Thymus (tissue), 14 donors: ENCODE results near the gene REEP5. TPM values are rescaled to one million over a fixed set of nuclear protein-coding genes. Genes with fewer than 3 reads are reported as not detected.
"Not testable (repeated sequence)": the region's sequence is repeated elsewhere in the genome, so short reads cannot be mapped to it uniquely, and the experiment has no call there.

Experiments
- DNase-seq, 9 donors: peaks; one replicate each; pipeline ENCODE4 v3.0.0-alpha.2; 2013; ENCODE audit warnings: low spot score in 9 of 9, low read depth in 6 of 9, missing footprints in 1 of 9
- H3K27ac ChIP-seq, 2 donors: one replicate each; pipeline ENCODE4 v1.5.1; 2013; ENCODE audit warnings: control low read depth in 1 of 2, low read depth in 1 of 2, low read length in 1 of 2, mild to moderate bottlenecking in 1 of 2, moderate library complexity in 1 of 2
- H3K27me3 ChIP-seq, 2 donors: one replicate each; pipeline ENCODE4 v1.5.1; 2013; ENCODE audit warnings: low read length in 1 of 2; ENCODE audit not compliant: control insufficient read depth in 2 of 2, insufficient read depth in 1 of 2
- H3K36me3 ChIP-seq, 2 donors: one replicate each; pipeline ENCODE4 v1.5.1; 2013; ENCODE audit warnings: low read length in 1 of 2, mild to moderate bottlenecking in 1 of 2, moderate library complexity in 1 of 2; ENCODE audit not compliant: control insufficient read depth in 2 of 2, insufficient read depth in 2 of 2
- H3K4me1 ChIP-seq, 2 donors: one replicate each; pipeline ENCODE4 v1.5.1; 2013; ENCODE audit warnings: low read length in 2 of 2; ENCODE audit not compliant: control insufficient read depth in 2 of 2, insufficient read depth in 2 of 2
- H3K4me3 ChIP-seq, 2 donors: one replicate each; pipeline ENCODE4 v1.5.1; 2013; ENCODE audit warnings: low read length in 2 of 2, control low read depth in 1 of 2, mild to moderate bottlenecking in 1 of 2
- H3K9me3 ChIP-seq, 2 donors: one replicate each; pipeline ENCODE4 v1.5.1; 2013; ENCODE audit warnings: low read length in 1 of 2, mild to moderate bottlenecking in 1 of 2; ENCODE audit not compliant: control insufficient read depth in 2 of 2, insufficient read depth in 1 of 2
- WGBS: extraction: QIAGEN DNeasy Blood & Tissue Kit; methylation state at CpG from one replicate; pipeline ENCODE4 v1.1.7; 2013; 5-methylcytosine and 5-hydroxymethylcytosine counted together
- long read RNA-seq, 10 donors: transcript quantifications; one replicate each; lab custom pipeline, GENCODE V29; 2026
- polyA plus RNA-seq: library from polyadenylated mRNA; stranded (reverse); fragments of 200-250 nt; gene quantifications from one replicate; pipeline ENCODE4 v1.2.3, GENCODE V29; 2013
- total RNA-seq: library from RNA; stranded (reverse); fragments of 120-200 nt; gene quantifications from one replicate; pipeline ENCODE4 v1.2.4, GENCODE V29; 2013
- donor health status: healthy.

REEP5 gene
- total RNA-seq (19.9 TPM), polyA plus RNA-seq (57.7 TPM)
- long read RNA-seq, donor 1, partial matches to known transcripts = 0 of 2 reads
- long read RNA-seq, donor 1, other reads (novel, unspliced or antisense) = 0 of 2 reads
- long read RNA-seq, donor 2 = 0 reads
- long read RNA-seq, donor 3, transcript REEP5-202 (5 exons, 3,326 nt) = major isoform, 31 of 32 reads
- long read RNA-seq, donor 3, partial matches to known transcripts = 0 of 32 reads
- long read RNA-seq, donor 3, other reads (novel, unspliced or antisense) = 0 of 32 reads
- long read RNA-seq, donor 4, transcript REEP5-202 (5 exons, 3,326 nt) = major isoform, 24 of 24 reads
- long read RNA-seq, donor 4, partial matches to known transcripts = 0 of 24 reads
- long read RNA-seq, donor 4, other reads (novel, unspliced or antisense) = 0 of 24 reads
- long read RNA-seq, donor 5, transcript REEP5-202 (5 exons, 3,326 nt) = major isoform, 61 of 62 reads
- long read RNA-seq, donor 5, partial matches to known transcripts = 0 of 62 reads
- long read RNA-seq, donor 5, other reads (novel, unspliced or antisense) = 0 of 62 reads
- long read RNA-seq, donor 6, transcript REEP5-202 (5 exons, 3,326 nt) = major isoform, 24 of 105 reads
- long read RNA-seq, donor 6, partial matches to known transcripts = 66 of 105 reads
- long read RNA-seq, donor 6, other reads (novel, unspliced or antisense) = 15 of 105 reads
- long read RNA-seq, donor 7, transcript REEP5-202 (5 exons, 3,326 nt) = major isoform, 32 of 38 reads
- long read RNA-seq, donor 7, partial matches to known transcripts = 6 of 38 reads
- long read RNA-seq, donor 7, other reads (novel, unspliced or antisense) = 0 of 38 reads
- long read RNA-seq, donor 8, transcript REEP5-202 (5 exons, 3,326 nt) = major isoform, 17 of 17 reads
- long read RNA-seq, donor 8, partial matches to known transcripts = 0 of 17 reads
- long read RNA-seq, donor 8, other reads (novel, unspliced or antisense) = 0 of 17 reads
- long read RNA-seq, donor 9, transcript REEP5-202 (5 exons, 3,326 nt) = major isoform, 15 of 15 reads
- long read RNA-seq, donor 9, partial matches to known transcripts = 0 of 15 reads
- long read RNA-seq, donor 9, other reads (novel, unspliced or antisense) = 0 of 15 reads
- long read RNA-seq, donor 10, transcript REEP5-202 (5 exons, 3,326 nt) = major isoform, 28 of 28 reads
- long read RNA-seq, donor 10, partial matches to known transcripts = 0 of 28 reads
- long read RNA-seq, donor 10, other reads (novel, unspliced or antisense) = 0 of 28 reads

DNA sequence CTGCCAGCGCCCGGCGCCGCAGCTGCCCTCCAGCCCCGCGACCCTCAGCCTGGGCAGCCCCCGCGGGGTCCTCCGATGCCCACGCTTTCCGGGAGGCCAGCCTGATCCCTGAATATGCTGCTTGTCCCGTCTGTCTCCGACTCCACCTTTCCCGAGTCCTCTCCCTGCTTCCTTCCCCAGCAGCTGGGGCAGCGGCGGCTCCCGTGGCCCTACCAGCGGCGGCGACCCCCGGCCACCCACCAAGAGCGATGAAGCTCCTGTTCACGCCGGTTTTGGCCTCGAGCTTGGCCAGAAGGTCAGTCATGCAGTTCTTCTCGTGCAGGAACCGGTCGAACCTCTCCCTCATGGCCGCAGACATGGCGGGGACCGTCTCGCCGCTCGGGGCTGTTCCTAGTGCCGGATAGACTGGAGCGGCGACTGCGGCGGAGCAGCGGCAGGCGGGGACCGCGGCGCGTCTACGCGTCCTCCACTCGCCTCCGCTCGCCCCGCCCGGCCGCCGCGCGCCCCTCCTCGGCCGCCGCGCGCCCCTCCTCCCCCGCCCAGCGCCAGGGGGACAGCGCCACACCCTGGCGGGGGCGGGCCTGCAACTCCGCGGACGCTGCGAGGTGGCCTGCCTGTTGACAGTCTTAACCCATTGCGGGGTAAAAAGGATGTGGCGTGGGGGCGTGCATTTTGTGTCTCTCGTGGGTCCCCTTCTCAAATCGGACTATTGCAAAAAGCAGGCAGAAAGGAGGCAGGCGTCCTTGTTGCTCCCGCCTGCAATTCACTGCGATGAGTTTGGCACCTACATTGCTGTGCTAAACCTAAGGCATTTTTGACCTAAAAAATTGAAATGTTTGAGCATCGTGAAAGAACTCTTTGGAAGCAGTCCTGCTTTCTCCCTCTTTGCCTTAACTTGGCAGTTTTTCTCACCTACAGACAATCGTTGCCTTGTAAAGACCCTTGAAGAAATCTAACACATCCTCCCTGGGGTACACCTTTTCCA is at the start of gene REEP5:
Gene REEP5 (minus strand): TSS at position 395 of the 985 bp plus-strand sequence. CDS start 37 bp downstream, at position 358.
- peak in 8 of 9 donors; percentile 42 to 89 (median 74) for DNase-seq
- H3K27me3 ChIP-seq = peaks cover 2 to 10% of the 10 kb centered on the region in 2 donors
- H3K4me1 ChIP-seq = peaks cover 15 to 26% of the 10 kb centered on the region in 2 donors
- peak within 1 kb of the TSS; percentile 77 to 90 for H3K27ac ChIP-seq
- peaks cover 0 to 12% of the 10 kb centered on the region in 2 donors for H3K36me3 ChIP-seq
- WGBS = 2% methylated on average over 80 of the region's 80 CpGs
- H3K9me3 ChIP-seq = no peaks in the 10 kb centered on the region
- H3K4me3 ChIP-seq = peak within 1 kb of the TSS; percentile 75 to 90

DNA sequence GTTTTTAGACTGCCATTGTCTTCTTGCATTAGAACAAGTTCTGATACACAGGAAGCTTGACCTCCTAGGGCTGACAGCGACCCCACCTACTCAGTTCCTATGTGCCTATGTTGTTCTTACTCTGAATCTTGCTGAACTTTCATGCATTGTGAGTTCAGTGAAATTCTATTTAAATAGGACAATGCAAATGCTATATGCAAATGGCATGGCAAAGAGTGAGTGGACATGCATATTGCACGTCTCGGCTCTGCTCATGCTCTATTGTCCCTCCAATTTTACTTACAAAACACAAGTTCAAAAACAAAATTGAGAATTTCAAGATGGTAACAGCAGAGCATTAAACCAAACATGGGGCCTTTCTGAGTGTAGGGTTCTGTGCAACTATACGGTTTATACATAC is 49.2 kb upstream of the REEP5 start:
- Histone ChIP-seq H3K4me1 (peaks cover 4 to 7% of the 10 kb centered on the region in 2 donors), H3K36me3 (no peaks in the 10 kb centered on the region), H3K27me3 (no peaks in the 10 kb centered on the region), H3K4me3 (no peak overlapping the region), H3K9me3 (no peaks in the 10 kb centered on the region), H3K27ac (no peak overlapping the region)
- 96% methylated on average over 4 of the region's 4 CpGs for WGBS
- no peak for DNase-seq

DNA sequence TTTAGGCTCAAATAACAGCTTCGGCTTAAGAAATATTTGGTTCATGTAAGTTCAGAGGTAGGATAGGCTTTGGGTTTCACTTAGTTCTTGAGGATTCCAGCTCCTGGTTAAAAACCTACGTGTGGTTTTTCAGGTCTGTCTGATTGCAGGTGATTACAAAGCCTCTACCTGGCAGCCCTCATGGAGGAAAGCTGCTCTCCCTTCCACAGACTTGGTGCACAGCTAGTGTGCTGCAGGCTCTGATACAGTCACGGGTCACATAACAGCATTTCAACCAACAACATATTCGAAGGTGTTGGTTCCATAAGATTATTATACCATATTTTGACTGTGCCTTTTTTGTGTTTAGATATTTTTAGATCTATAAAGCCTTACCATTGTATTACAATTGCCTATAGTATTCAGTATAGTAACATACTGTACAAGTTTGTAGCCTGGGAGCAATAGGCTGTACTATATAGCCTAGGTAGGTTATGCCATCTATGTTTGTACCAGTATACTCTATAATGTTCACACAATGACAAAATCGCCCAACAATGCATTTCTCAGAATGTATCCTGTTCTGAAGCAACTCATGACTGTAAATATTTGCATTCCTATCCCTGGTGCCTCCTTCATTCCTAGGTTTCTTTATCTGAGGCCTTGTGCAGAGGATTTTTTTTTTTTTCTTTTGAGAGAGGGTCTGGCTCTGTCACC is 46.5 kb upstream of the REEP5 start:
- 96% methylated on average over 5 of the region's 5 CpGs for WGBS
- no peaks in the 10 kb centered on the region for H3K9me3 ChIP-seq
- DNase-seq = no peak
- H3K27me3 ChIP-seq = no peaks in the 10 kb centered on the region
- H3K27ac ChIP-seq = no peak overlapping the region
- H3K36me3 ChIP-seq = no peaks in the 10 kb centered on the region
- no peaks in the 10 kb centered on the region for H3K4me1 ChIP-seq
- no peak overlapping the region for H3K4me3 ChIP-seq

DNA sequence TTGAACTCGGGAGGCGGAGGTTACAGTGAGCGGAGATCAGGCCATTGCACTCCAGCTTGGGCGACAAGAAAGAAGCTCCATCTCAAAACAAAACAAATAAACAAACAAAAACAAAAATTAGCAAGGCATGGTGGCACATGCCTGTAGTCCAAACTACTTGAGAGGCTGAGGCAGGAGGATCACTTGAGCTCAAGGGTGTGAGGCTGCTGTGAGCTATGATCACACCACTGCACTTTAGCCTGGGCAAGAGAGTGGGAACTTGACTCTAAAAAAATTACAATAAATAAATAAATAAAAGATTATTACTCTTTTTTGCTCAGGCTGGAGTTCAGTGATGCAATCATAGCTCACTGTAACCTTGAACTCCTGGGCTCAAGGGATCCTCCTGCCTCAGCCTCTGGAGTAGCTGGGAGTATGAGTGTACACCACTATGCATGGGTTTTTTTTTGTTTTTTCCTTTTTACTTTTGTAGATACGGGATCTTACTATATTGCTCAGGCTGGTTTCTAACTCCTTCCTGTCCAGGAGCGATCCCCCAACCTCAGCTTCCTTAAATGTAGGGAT is 45.6 kb upstream of the REEP5 start:
- no peaks in the 10 kb centered on the region for H3K27me3 ChIP-seq
- H3K4me3 ChIP-seq = no peak overlapping the region
- H3K4me1 ChIP-seq = no peaks in the 10 kb centered on the region
- WGBS = 96% methylated on average over 6 of the region's 6 CpGs
- DNase-seq = no peak
- H3K36me3 ChIP-seq = no peaks in the 10 kb centered on the region
- no peak overlapping the region for H3K27ac ChIP-seq
- no peaks in the 10 kb centered on the region for H3K9me3 ChIP-seq

DNA sequence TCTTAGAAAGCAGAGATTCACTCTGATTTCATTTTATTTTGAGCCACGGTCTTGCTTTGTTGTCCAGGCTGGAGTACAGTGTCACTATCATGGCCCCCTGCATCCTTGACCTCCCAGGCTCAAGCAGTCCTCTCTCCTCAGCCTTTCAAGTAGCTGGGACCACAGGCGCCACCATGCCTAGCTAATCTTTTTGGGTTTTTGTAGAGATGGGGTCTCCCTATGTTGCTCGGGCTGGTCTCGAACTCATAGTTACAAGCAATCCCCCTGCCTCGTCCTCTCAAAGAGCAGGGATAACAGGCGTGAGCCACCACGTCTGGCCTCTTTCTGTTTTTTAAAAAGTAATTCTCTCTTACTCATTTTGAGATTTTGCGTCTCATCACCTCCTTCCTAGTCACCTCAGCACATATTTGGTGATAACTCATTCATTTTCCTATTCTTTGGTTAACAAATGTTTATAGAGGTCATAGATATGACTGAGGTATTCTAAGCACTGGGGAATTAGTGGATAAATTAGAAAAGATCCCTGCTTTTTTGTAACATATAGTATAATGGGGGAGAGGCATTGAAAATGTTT is 43.8 kb upstream of the REEP5 start:
- no peak for DNase-seq
- Histone ChIP-seq H3K4me3 (no peak overlapping the region), H3K27ac (no peak overlapping the region), H3K4me1 (peaks cover 0 to 3% of the 10 kb centered on the region in 2 donors), H3K27me3 (no peaks in the 10 kb centered on the region), H3K9me3 (no peaks in the 10 kb centered on the region), H3K36me3 (no peaks in the 10 kb centered on the region)
- 97% methylated on average over 8 of the region's 8 CpGs for WGBS

DNA sequence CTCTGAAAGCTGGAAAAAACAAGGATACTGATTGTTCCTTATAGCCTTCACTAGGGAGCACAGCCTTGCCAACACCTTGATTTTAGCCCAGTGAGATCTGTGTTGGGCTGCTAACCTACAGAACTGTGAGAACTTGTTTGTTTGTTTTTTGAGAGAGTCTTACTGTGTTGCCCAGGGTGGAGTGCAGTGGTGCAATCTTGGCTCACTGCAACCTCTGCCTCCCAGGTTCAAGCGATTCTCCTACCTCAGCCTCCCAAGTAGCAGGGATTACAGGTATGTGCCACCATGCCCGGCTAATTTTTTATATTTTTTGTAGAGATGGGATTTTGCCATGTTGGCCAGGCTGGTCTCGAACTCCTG is 41.3 kb upstream of the REEP5 start:
- DNase-seq, H3K9me3 ChIP-seq, H3K27ac ChIP-seq, H3K27me3 ChIP-seq, H3K36me3 ChIP-seq, H3K4me1 ChIP-seq, H3K4me3 ChIP-seq: not testable (repeated sequence)
- 86% methylated on average over 3 of the region's 3 CpGs for WGBS

DNA sequence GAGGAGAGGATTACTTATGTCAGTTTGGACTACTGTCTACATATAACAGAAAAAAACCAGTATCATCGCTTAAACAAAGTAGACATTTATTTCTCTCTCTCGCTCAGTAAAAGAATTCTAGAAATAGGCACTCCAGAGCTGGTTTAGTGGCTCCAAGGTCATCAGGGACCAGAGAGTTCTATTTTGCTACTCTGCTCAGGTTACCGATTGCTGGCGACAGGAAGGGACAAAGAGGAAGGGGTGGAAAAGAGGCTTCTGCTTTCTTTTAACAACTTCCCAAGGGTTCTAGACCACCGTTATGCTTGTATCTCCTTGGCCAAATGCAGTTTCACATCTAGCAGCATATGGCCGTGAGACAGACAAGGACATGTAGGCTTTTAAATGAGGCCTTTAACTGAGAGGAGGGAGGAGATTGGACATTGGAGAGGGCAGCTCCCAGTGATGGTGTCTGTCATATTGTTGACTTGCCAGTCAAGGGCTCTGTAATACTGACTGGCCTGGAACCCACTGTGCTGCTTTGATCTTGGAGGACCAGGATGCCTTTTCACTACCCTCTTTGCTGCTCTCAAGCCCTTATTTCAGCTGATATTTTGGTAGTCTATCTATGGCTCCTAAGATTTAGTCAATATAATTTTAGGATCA is 39.0 kb upstream of the REEP5 start:
- 97% methylated on average over 6 of the region's 6 CpGs for WGBS
- Histone ChIP-seq H3K4me3 (no peak overlapping the region), H3K4me1 (peaks cover 0 to 4% of the 10 kb centered on the region in 2 donors), H3K27ac (no peak overlapping the region), H3K9me3 (no peaks in the 10 kb centered on the region), H3K36me3 (no peaks in the 10 kb centered on the region), H3K27me3 (no peaks in the 10 kb centered on the region)
- DNase-seq = no peak
